ENCODE data around the gene DENND5A.

DENND5A gene

DNA sequence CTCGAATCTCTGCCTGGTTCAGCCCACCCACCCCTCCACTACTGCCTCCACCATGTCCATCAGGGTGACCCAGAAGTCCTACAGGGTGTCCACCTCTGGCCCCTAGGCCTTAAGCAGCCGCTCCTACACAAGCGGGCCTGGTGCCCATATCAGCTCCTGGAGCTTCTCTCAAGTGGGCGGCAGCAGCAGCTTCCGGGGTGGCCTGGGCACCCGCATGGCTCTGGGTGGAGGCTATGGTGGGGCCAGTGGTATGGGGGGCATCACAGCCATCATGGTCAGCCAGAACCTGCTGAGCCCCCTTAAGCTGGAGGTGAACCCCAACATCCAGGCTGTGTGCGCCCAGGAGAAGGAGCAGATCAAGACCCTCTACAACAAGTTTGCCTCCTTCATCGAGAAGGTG, 170.7 kb downstream of the DENND5A start:
- DNase-seq: no peak

DNA sequence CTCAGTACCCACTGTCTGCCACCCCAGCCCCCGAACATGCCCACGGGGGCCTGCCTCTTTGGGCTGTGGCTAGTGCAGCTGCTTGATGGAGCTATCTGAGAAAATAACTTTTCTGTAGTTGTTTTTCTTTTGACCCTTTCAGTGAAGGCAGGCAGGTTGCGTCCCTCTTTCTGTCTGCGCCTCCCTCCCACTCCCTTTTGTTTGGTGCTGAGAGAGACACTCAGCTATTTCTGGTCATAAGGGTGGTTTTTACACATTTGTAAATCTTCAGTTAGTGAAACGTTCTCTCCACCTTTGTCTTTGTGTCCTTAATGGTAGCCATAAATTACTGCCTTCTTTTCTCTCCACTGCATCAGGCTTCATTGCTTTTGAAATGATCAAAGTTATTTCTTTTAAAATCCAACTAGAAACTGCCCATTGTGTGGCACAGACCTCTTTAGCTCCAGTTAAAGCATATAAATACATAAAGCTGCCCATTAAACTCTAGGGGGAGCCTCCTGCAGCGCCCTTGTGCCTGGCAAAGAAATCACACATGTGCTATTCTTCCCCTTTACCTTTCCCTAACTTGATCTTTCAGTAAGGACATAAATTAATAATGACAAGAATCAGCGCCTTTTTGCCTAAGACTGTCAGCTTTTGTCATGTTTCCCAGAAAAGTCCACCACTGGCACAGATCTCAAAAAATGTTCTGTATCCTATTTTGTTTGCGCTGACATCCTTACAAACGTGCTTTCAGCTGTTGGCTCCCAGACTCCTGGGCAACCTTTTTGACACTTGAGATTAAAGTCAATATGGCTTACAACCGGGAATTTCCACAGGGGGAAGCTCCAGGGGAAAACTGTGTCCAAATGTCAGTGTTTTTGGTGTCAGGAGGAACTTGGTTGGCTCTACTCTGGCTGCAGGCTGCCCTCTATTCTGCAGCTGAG, 172.0 kb downstream of the DENND5A start:
- no peak for DNase-seq

DNA sequence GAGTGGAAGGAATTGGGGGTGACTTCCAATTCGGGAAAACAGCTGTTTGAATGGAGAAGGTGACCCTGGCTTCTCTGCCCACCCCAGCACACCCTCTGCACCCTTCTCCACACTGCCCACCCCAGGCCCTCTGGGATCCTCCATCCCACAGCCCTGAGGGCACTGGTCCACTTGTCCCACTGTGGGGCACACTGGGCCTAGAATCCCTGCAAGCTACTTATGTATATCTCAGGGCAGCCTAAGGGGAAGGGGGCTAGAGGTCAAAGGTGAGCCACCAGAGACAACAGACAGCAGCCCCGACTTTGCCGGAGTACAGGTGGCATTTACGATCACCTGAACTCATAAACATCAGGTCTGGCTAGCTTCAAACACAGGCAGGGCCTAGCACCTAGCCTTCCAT, 173.1 kb downstream of the DENND5A start:
- DNase-seq: no peak

DNA sequence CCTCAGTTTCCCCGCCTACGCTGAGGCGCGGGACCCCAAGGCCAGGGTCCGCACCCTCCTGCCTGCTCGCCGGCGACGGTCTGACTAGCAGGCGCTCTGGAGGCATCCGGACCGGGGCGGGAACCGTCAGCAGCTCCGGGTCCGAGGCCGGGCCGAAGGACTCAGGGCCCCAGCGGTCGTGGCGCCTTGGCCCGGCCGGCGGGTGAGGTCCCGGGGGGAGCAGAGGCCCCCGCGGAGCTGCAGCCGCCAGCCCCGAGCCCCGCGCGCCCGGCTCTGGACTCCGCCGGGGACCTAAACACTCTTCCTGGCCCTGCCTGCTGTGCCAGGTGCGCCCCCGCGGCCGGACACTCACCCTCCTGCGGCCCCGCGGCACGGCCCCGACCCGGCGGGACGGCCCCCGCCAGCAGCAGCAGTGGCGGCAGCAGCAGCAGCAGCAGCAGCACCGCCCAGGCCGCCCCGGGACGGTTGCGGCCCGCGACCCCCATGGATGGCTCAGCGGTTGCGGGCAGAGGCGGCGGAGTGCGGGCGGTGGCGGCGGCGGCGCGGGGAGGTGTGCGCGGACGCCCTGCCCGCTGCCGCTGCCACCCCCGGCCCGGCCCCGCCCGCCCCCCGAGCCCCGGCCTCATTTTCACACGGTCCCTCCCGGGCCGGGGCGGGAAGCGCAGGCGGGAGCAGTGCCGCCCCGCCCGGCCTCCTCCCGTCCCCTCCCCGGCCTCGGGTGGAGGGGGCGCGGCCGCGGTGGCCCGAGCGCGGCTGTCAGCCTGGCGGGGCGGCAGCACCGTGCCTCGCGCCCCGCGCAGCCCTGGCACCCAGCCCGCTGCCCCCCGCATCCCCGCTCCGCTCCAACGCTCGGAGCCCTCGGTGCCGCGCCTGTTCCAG, 173.9 kb downstream of the DENND5A start, which contains the start of gene SCUBE2:
SCUBE2 (minus strand) TSS at position 556 of the 879 bp plus-strand sequence; CDS start at position 485, 71 bp downstream.
- DNase-seq: no peak

DNA sequence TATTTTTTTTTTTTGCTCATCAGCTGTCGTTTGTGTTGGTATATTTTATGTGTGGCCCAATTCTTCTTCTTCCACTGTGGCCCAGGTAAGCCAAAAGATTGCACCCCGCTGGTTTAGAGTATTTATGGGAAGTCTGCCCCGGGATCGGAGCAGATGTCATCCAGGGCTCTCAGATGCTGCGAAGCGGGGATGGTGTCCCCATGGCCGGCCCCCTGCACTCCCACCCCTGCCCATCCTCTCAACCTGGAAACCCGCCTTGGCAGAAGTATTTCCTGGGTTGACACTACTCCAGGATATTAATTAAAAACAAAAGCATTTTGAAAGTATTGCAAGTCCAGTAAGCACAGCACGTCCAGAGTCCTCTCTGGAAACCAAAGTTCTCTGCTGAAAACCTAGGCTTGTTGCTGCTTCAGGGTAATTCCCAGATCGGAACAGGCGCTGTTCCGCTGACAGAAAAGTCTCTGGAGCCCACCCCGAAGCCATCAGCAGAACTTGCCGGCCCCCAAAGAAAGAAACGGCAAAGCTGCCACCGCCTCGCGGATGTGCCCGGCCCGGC, 174.6 kb downstream of the DENND5A start:
- no peak for DNase-seq

DNA sequence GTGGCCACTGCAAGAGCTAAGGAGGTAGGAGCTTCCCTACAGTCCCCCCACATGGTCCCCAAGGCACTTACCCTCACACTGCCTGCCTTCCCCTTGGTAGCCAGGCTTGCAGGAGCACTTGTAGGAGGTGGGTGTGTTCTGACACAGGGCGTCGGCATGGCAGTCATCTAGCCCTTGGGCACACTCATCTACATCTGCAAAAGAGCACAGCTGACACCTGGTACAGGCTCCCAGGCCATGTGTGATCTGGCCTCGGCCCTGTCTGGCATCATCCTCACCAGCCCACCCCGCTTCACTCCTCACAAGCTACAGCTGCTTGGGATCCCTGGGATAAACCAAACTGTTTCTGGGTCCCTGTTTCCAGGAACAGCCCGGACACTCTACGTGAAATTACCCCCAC, 175.5 kb downstream of the DENND5A start:
- no peak for DNase-seq

DNA sequence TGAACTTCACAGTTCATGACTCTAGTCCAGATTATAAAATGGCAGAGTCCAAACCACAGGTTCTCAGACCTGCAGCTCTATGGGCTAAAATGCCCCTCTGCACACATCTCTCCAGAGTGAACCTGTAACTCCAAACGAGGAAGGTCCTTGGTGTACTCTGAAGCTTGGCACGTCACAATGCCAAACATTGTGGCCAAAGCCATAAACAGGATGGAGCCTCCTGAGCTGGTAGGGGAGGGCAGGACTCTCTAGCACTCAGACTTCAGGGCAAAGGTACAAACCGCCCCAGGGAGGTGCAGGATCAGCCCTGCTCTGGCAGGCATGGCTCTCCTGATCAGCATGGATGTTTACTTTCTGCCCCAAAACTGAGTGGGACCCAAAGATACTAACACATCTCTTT, 176.1 kb downstream of the DENND5A start:
- DNase-seq: no peak
